ENCODE data around the gene SELENBP1. TPM values are rescaled to one million over a fixed set of nuclear protein-coding genes. Genes with fewer than 3 reads are reported as not detected.
"Not testable (repeated sequence)": the region's sequence is repeated elsewhere in the genome, so short reads cannot be mapped to it uniquely, and the experiment has no call there.

Gene SELENBP1
- total RNA-seq, 1 experiment from 2014 or later: 11.6 TPM

DNA sequence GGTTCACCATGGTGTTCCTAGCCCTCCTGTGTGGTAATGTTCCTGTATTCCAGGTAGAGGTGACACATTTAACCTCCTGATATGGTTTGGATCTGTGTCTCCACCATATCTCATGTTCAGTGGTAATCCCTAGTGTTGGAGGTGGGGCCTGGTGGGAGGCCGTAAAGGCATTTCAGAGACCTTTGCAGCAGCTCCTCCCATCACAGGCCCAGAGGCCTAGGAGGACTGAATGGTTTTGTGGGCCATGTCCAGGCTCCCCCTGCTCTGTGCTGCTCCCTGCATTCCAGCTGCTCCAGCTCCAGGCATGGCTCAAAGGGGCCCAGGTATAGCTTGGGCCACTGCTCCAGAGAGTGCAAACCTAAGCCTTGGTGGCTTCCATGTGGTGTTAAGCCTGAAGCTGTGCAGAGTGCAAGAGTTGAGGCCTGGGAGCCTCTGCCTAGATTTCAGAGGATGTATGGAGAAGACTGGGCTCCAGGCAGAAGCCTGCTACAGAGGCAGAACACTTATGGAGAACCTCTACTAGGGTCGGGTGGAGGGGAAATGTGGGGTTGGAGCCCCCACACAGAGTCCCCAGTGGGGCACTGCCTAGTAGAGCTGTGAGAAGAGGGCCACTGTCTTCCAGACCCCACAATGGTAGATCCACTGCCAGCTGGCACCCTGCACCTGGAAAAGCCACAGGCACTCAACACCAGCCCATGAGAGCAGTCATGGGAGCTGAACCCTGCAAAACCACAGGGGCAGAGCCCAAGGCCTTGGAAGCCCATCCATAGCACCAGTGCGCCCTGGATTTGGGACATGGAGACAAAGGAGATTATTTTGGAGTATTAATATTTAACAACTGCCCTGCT lies 10.0 kb downstream of the SELENBP1 start:
- DNase-seq (ENCODE audit: unreplicated experiment): no peak
- CTCF ChIA-PET: no interaction called here
- POLR2A ChIA-PET: interaction anchor here (0.5 to 0.6 kb wide), 2 partner anchors 66 to 72 kb away, joined by 3 to 4 read pairs; no protein-coding TSS in a partner anchor
- H3K27ac Mint-ChIP-seq (ENCODE audit: low read depth, unreplicated experiment): no peak overlapping the region
- peaks cover 17% of the 10 kb centered on the region for H3K9me3 Mint-ChIP-seq (ENCODE audit: unreplicated experiment)
- H3K4me1 Mint-ChIP-seq (ENCODE audit: insufficient read depth, unreplicated experiment): no peaks in the 10 kb centered on the region
- intact Hi-C loops (cut with micrococcal nuclease): no loop called here
- no peak overlapping the region for H3K4me3 Mint-ChIP-seq (ENCODE audit: unreplicated experiment)
- no TSS peak for BruUV-seq (replicated peaks)
- H3K27me3 Mint-ChIP-seq (ENCODE audit: insufficient read depth, unreplicated experiment): no peaks in the 10 kb centered on the region
- TF ChIP-seq, protein P1, sequence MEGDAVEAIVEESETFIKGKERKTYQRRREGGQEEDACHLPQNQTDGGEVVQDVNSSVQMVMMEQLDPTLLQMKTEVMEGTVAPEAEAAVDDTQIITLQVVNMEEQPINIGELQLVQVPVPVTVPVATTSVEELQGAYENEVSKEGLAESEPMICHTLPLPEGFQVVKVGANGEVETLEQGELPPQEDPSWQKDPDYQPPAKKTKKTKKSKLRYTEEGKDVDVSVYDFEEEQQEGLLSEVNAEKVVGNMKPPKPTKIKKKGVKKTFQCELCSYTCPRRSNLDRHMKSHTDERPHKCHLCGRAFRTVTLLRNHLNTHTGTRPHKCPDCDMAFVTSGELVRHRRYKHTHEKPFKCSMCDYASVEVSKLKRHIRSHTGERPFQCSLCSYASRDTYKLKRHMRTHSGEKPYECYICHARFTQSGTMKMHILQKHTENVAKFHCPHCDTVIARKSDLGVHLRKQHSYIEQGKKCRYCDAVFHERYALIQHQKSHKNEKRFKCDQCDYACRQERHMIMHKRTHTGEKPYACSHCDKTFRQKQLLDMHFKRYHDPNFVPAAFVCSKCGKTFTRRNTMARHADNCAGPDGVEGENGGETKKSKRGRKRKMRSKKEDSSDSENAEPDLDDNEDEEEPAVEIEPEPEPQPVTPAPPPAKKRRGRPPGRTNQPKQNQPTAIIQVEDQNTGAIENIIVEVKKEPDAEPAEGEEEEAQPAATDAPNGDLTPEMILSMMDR (IDR thresholded peaks at IDR 0.05; ENCODE audit: unreplicated experiment): no peak
- H3K36me3 Mint-ChIP-seq (ENCODE audit: insufficient read depth, unreplicated experiment): peaks cover 28% of the 10 kb centered on the region

DNA sequence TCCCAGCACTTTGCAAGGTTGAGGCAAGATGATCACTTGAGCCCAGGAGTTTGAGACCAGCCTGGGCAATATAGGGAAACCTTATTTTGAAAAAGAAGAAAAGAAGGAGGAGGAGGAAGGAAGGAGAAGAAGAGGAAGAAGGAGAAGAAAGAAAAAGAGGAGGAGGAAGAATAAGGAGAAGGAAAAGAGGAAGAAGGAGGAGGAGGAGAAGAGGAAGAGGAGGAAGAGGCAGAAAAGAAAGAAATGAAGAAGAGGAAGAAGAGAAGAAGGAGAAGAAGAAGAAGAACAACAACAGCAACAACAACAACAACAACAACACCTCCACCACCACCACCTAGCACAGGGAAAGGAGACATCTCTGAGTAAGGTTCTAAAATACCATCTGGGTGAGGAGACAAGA lies 10.6 kb downstream of the SELENBP1 start:
- ChIA-PET POLR2A (interaction anchor here (1.6 kb wide), 1 partner anchor 11 kb away, joined by 3 read pairs; the partner anchor contains the start of gene SELENBP1), CTCF (no interaction called here)
- TF ChIP-seq, protein P1 (IDR thresholded peaks at IDR 0.05; ENCODE audit: unreplicated experiment): no peak
- H3K27ac Mint-ChIP-seq (ENCODE audit: low read depth, unreplicated experiment): no peak overlapping the region
- DNase-seq (ENCODE audit: unreplicated experiment): no peak
- H3K36me3 Mint-ChIP-seq (ENCODE audit: insufficient read depth, unreplicated experiment): peaks cover 28% of the 10 kb centered on the region
- no peaks in the 10 kb centered on the region for H3K4me1 Mint-ChIP-seq (ENCODE audit: insufficient read depth, unreplicated experiment)
- BruUV-seq (replicated peaks): no TSS peak
- H3K27me3 Mint-ChIP-seq (ENCODE audit: insufficient read depth, unreplicated experiment): no peaks in the 10 kb centered on the region
- intact Hi-C loops (cut with micrococcal nuclease): no loop called here
- H3K9me3 Mint-ChIP-seq (ENCODE audit: unreplicated experiment): peaks cover 17% of the 10 kb centered on the region
- H3K4me3 Mint-ChIP-seq (ENCODE audit: unreplicated experiment): no peak overlapping the region

DNA sequence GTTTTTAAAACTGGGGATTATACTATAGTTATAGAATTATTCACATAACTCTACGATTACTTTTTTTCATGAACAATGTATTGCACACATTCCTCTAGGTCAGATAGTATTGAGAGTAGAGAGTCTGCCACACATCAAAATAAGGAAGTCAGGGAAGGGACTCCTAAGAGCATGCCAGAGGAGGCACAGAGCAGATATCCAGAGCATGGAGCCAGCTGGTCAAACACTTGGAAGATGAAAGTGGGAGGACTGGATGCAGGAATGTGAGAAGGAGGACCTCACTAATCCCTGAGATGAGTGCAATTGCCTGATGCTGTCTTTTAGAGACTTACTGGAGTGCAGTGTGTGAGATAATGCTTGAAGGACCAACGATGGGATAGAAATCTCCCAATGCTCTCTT lies 15.8 kb downstream of the SELENBP1 start:
- POLR2A ChIA-PET: interaction anchor here (0.6 to 1.5 kb wide), 4 partner anchors 12 to 63 kb away, joined by 3 to 5 read pairs (median 4); partner anchors contain the start of gene SELENBP1
- H3K36me3 Mint-ChIP-seq (ENCODE audit: insufficient read depth, unreplicated experiment): peaks cover 1% of the 10 kb centered on the region
- peaks cover 5% of the 10 kb centered on the region for H3K4me1 Mint-ChIP-seq (ENCODE audit: insufficient read depth, unreplicated experiment)
- BruUV-seq (replicated peaks): no TSS peak
- CTCF ChIA-PET: interaction anchor here (0.5 to 10.5 kb wide), 3 partner anchors 18 to 117 kb away, joined by 3 to 104 read pairs (median 3); no protein-coding TSS in a partner anchor
- TF ChIP-seq, protein P1 (IDR thresholded peaks at IDR 0.05; ENCODE audit: unreplicated experiment): no peak
- intact Hi-C loops (cut with micrococcal nuclease): no loop called here
- DNase-seq (ENCODE audit: unreplicated experiment): no peak
- H3K27me3 Mint-ChIP-seq (ENCODE audit: insufficient read depth, unreplicated experiment): no peaks in the 10 kb centered on the region
- H3K4me3 Mint-ChIP-seq (ENCODE audit: unreplicated experiment): no peak overlapping the region
- H3K27ac Mint-ChIP-seq (ENCODE audit: low read depth, unreplicated experiment): no peak overlapping the region
- peaks cover 3% of the 10 kb centered on the region for H3K9me3 Mint-ChIP-seq (ENCODE audit: unreplicated experiment)

DNA sequence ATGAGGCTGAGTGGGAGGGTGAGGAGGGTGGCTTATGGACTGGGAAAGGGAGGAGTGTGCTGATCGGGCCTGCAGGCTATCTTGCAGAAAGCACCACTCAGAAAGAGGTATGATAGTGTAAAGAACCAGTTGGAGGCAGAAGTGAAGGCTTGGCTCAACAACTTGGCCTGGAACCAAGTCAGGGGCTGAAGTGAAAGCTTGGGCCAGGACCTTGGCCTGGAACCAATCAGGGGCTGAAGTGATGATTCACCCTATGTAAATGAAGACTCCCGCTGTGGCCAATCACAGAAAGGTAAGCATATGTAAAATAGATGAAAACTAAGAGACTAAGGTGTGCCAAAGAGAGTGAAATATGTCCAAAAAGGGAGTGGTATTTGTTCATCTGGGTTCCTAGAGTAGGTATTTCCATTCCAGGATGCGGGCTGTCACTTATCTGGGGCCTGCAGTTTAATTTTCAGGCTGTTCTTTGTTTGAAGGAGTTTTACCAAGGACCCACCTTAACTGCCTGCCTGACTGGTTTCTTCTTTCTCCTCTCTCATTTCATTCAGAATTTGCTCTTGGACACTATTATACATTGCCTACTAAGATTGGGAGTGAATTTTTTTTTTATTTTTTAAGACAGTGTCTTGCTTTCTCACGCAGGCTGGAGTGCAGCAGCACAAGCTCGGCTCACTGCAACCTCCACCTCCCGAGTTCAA lies 20.3 kb downstream of the SELENBP1 start:
- Mint-ChIP-seq H3K27ac (ENCODE audit: low read depth, unreplicated experiment) (peak overlapping the region; percentile 8), H3K4me1 (ENCODE audit: insufficient read depth, unreplicated experiment) (peaks cover 14% of the 10 kb centered on the region), H3K36me3 (ENCODE audit: insufficient read depth, unreplicated experiment) (peaks cover 5% of the 10 kb centered on the region), H3K4me3 (ENCODE audit: unreplicated experiment) (no peak overlapping the region), H3K9me3 (ENCODE audit: unreplicated experiment) (no peaks in the 10 kb centered on the region), H3K27me3 (ENCODE audit: insufficient read depth, unreplicated experiment) (no peaks in the 10 kb centered on the region)
- no TSS peak for BruUV-seq (replicated peaks)
- TF ChIP-seq, protein P1 (IDR thresholded peaks at IDR 0.05; ENCODE audit: unreplicated experiment): no peak
- peak; percentile 97 for DNase-seq (ENCODE audit: unreplicated experiment)
- intact Hi-C loops (cut with micrococcal nuclease): no loop called here
- ChIA-PET CTCF (interaction anchor here (0.6 to 10.5 kb wide), 10 partner anchors 14 to 484 kb away, joined by 3 to 104 read pairs (median 4); no protein-coding TSS in a partner anchor), POLR2A (interaction anchor here (0.6 to 3.8 kb wide), 11 partner anchors 12 to 603 kb away, joined by 3 to 30 read pairs (median 4); partner anchors contain the start of genes PI4KB, PSMB4, SELENBP1 and VPS72)

DNA sequence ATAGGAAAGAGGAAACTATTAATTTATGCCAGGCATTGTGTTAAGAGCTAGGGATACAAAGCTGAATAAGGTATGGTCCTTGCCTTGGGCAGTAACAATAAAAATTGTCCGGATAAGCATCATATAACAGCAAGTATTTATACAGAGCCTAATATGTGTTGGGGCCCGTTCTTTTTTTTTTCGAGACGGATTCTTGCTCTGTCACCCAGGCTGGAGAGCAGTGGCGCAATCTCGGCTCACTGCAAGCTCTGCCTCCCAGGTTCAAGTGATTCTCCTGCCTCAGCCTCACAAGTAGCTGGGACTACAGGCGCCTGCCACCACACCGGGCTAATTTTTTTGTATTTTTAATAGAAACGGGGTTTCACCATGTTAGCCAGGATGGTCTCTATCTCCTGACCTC lies 22.2 kb downstream of the SELENBP1 start:
- ChIA-PET CTCF (interaction anchor here (0.6 to 10.5 kb wide), 3 partner anchors 12 to 190 kb away, joined by 3 to 104 read pairs (median 3); no protein-coding TSS in a partner anchor), POLR2A (interaction anchor here (0.6 to 3.0 kb wide), 5 partner anchors 15 to 103 kb away, joined by 3 to 10 read pairs (median 5); partner anchors contain the start of gene PI4KB)
- H3K27ac Mint-ChIP-seq (ENCODE audit: low read depth, unreplicated experiment); H3K9me3 Mint-ChIP-seq (ENCODE audit: unreplicated experiment); intact Hi-C loops (cut with micrococcal nuclease); DNase-seq (ENCODE audit: unreplicated experiment); H3K27me3 Mint-ChIP-seq (ENCODE audit: insufficient read depth, unreplicated experiment); BruUV-seq (replicated peaks); H3K4me3 Mint-ChIP-seq (ENCODE audit: unreplicated experiment): not testable (repeated sequence)
- peaks cover 30% of the 10 kb centered on the region for H3K4me1 Mint-ChIP-seq (ENCODE audit: insufficient read depth, unreplicated experiment)
- H3K36me3 Mint-ChIP-seq (ENCODE audit: insufficient read depth, unreplicated experiment): peaks cover 15% of the 10 kb centered on the region

Measured in MCF 10A (cell line).